SH-SY5Y (cell line): ENCODE measurements around the gene USF3.

Experiments used
- GATA2 ChIP-seq: IDR thresholded peaks from 2 replicates; pipeline ENCODE4 v1.6.1; 2011; ENCODE audit warnings: mild to moderate bottlenecking, low read depth, low read length
- GATA3 ChIP-seq: IDR thresholded peaks from 2 replicates; pipeline ENCODE4 v1.6.1; 2011; ENCODE audit warnings: low read depth, mild to moderate bottlenecking, low read length, moderate library complexity

GRCh38 chr3:113659101-113659541, 37.3 kb downstream of the USF3 start:
- TF ChIP-seq GATA2 (no peak), GATA3 (no peak)
